ENCODE measurements around the gene CHRDL2.
A peak's percentile ranks its signal among the peaks of the same experiment; 100 is the strongest.
"Not testable (repeated sequence)": the region's sequence is repeated elsewhere in the genome, so short reads cannot be mapped to it uniquely, and the experiment has no call there.

Gene CHRDL2, protein sequence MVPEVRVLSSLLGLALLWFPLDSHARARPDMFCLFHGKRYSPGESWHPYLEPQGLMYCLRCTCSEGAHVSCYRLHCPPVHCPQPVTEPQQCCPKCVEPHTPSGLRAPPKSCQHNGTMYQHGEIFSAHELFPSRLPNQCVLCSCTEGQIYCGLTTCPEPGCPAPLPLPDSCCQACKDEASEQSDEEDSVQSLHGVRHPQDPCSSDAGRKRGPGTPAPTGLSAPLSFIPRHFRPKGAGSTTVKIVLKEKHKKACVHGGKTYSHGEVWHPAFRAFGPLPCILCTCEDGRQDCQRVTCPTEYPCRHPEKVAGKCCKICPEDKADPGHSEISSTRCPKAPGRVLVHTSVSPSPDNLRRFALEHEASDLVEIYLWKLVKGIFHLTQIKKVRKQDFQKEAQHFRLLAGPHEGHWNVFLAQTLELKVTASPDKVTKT

DNA sequence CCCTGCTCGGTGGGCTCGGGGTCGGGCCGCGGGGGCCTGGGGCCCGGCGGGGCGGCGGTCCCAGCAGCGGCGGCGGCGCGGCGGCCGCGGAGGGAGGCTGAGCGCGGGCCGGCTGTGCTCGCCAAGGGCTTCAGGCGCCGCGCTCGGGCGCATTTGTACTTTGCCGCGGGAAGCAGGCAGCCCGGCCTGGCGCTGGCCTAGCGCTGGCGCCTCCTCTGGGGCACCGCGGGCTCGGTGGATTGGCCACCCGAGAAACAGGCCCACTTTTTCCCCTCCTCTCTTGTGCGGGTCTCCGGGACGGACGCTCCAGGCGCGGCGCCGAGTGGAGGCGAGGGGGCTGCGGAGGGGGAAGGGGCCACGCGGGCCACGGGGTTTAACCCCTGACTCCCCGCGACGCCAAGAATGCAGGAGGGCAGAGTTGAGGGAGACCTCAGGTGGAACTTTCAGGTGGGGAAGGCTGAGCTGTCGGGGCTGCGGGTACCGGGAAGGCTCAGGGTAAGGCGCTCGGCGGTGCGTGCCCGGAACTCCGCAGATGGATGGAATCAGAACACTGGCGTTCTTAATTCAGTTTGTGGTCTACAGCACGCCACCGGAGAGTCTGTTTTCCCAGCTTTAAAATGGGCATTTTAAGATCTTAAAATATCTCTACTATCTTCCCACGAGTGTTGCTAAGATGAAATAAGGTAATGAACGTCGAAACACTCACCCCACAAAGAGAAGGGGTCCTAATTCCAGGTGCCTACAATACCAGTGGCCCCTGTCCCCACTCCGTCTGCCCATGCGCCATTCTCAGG is at the start of gene CHRDL2:
Gene CHRDL2, minus strand, starts transcription at position 126 of the 794 bp plus-strand sequence. CDS start 538 bp downstream, outside the sequence.
- DNase-seq, result peak; percentile 64

DNA sequence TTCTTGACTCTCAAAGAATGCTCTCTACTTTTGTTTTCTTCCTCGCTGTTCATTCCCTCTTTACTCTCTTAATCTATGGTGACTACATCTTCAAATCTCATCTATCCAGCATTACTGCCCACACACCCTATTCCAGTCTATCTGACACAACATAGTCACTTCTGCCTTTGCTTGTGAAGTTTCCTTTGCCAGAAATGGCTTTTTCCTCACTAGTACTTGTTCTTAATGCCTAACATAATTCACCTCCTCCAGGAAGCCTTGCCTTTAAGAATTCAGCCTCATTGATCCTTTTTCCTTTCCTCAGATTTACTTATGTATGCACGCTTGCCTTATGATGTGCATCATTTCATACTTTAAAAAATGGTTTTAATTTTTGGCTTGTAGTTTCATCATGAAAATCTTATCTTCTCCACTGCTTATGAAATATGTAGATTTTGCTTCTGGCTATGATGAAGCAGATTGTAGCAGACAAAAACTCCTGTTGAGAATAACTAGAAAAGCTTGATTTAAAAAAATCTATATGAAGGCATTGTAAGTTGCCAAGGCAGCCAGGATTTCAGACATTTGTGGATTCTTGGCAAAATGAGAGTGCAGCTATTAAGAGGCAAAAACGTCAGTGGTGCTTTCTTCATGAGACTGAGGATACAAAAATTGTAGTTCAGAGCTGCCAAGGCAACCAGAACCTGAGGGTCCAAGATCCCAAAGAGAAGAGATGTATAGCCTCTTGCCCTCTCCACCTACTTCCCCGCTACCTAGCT is 49.2 kb upstream of the CHRDL2 start:
- DNase-seq, result no peak

DNA sequence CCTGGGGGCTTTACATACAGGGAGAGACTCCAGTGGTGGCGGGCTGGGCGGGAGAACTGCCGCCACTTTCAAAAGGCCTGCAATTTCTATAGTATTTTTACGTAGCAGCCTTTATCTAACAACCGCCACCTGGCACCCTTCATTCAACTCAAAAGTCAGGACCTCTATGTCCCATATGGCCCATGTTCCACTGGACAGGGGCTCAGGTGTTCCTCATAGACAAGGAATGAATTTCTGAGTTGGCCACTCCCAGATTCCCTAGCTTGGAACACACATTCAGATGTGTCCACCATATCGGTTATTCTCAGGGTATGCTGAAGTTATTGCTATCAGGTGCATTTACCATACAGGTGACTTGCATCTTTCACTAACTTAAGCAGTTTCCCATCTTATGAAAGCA is 47.4 kb upstream of the CHRDL2 start:
- DNase-seq, result no peak

DNA sequence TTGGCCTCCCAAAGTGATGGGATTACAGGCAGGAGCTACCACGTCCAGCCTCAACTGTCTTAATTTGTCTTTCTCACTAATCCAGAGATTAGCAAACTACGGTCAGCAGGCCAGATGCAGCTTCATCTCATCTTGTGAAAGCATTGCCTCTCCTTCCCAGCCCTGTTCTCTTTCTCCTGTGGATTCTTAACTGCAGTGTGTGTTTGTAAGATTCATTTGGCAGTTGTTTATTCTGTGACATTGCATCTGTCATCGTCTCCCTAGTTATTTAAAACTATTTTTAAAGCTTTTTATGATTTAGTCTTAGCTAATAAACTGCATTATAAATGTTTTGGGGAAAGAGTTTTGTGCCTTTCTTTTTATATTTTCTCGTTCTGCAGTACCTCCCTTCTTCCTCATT is 46.7 kb upstream of the CHRDL2 start:
- no peak for DNase-seq

DNA sequence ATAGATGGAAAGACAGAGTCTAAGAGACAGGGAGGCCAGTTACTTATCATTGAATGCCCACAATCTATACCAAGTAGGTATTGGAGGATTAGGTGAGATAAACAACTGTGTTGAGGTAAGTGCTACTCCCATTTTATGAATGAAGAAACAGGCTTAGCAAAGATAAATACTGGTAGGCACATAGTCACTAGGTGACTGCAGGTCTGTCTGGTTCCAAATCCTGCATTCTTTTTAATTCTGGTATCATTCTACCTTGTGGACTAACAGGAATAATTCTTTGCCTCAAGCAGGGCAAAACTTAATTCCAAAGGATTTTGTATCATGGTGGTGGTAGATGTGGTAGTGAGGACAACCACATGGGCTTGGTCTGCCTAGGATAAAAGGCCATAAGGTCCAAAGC is 45.8 kb upstream of the CHRDL2 start:
- no peak for DNase-seq

DNA sequence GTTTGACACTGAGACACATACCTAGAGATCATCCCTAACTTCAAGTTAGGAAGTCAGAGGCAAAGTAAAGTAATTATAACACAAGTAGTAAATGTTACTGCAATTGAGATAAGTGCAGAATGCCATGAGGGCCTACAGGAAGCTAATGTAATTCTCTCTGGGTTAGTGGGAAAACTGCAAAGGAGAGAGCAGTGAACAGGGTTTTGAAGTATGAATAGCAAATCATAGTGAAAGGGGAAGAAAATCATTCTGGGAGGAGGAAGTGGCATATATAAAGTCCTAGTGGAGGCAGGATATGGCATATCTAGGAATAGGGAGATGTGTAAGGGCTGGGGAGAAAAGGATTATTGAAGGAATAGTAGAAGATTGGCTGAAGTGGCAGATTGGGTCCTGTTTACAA is 45.3 kb upstream of the CHRDL2 start:
- DNase-seq, result no peak

DNA sequence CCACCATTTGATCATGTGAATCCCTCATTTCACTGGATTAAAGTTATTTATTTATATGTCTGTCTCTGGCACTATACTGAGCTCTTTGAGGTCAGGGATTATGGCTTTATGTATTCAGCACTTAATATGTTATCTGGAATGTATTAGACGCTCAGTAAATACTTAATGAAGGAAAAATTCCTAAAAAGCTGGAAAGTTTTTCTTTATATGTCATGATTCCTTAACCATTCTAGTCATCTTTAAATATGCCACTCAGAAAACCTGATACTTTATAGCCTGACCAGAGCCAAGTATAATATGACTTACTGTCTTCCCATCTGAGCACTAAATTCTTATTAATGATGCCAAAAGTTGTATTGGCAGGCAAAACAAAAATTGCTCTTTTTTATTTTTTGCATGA is 44.5 kb upstream of the CHRDL2 start:
- no peak for DNase-seq

DNA sequence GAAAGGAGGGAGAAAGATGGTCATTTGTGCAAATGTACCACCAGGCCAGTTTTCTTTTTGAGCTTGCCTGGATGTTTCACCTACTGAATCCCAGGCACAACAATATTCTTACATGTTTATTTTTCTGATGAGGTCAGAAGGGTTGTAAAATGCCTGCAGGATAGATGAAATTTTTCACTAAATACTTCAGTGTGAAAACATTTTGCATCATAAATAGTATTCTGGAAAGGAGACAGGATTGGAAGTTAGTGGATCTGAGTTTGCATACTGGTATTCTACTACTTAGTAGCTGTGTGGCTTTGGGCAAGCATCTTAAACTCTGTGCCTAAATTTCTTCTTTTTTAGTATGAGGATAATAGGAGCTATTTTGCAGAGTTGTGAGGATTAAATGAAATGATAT is 42.2 kb upstream of the CHRDL2 start:
- DNase-seq, result no peak

DNA sequence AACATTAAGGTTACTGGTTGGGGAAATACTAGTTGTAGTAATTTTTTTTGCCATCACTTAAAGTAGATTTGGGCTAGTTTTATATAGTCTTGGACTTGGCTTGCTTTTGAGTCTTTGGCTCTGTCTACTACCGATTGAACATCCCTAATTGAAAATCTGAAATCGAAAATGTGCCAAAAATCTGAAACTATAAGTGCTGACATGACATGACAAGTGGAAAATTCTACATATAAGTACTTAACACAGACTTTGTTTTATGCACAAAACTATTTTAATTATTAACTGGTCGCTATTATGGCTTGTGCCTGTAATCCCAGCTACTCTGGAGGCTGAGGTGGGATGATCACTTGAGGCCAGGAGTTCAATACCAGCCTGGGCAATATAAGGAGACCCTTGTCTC is 39.9 kb upstream of the CHRDL2 start:
- no peak for DNase-seq

DNA sequence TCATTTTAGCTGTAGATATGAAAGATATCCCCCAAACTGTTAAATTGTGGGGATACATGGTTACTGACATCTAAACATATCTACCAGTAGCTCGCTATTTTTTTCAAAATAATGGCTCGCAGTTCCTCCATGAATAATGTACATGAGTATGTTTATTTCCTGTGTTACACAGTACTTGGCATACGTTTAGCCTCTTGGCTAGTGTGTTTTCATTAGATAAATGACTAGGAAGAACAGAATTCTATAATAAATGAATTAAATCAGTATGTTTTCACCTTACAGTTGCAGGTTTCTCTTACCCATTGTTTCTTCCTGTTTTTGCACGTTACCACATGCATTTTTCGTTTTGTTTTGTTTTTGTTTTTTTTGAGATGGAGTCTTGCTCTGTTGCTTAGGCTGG is 39.2 kb upstream of the CHRDL2 start:
- no peak for DNase-seq

DNA sequence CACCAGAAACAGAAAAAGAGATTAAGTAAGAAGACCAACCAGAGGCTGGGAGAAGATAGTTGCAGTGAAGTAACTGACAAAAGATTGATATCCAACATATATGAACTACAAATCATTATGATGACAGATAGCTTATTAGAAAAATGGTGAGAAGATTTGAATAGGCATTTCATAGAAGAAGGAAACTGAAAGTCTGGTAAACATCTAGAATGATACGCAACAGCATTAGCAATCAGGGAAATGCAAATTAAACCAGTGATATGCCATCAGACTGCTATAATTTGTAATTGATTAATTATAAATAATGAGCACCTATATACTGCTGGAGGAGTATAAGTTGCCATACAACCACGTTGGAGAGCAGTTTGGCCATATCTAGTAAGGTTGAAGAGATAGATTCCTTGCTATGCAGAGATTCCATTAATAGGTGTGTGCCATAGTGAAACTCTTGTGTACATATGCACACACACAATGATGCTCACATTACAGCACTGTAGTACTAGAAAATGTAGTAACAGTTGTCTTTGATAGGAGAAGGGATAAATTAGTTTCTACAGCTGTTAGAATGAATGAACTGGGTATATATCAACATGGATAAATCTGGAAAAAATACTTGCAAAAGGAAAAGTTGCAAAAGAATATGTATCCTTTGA is 38.0 kb upstream of the CHRDL2 start:
- no peak for DNase-seq

DNA sequence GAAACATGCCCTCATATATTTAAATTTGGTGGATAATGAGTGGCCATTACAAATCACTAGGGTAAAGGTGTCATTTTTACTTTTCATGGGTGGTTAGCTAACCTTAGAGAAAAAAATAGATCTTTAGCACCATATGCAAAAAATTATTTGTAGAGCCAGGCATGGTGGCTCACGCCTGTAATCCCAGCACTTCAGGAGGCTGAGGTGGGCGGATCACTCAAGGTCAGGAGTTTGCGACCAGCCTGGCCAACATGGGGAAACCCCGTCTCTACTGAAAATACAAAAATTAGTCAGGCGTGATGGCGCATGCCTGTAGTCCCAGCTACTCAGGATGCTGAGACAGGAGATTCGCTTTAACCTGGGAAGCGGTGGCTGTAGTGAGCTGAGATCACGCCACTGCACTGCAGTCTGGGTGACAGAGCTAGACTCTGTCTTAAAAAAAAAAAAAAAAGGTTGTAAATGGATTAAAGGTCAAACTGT is 37.0 kb upstream of the CHRDL2 start:
- not testable (repeated sequence) for DNase-seq

DNA sequence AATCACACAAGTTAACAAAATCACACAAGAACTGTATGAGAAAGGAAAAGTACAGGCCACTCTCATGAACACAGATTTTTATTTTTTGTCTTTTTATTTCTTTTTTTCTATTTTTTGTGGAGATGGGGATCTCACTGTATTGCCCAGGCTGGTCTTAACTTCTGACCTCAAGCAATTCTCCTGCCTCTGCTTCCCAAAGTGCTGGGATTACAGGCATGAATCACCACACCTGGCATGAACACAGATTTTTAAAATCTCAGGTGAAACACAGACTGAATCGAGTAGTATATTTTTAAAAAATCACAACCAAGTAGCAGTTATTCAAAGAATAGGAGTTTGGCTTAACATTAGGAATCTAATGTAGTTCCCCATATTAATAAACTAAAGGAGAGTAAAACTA is 35.7 kb upstream of the CHRDL2 start:
- no peak for DNase-seq

DNA sequence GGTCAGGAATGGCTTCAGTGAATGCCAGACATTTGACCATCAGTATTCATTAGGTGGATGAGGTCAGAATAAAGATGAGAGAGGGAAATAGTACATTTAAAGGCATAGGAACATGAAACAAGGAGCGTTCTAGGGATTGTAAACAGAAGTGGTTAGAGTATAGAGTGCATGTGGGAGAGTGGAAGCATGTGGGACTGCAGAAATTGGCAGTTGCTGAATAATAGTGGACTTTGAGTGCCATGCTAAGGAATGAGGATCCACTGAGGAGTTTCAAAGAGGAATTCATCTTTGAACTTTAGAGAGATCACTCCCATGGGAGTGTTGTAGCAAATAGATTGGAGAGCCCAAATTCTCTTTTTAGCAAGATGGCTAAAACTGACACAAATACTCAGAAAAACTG is 25.3 kb upstream of the CHRDL2 start:
- DNase-seq, result no peak

DNA sequence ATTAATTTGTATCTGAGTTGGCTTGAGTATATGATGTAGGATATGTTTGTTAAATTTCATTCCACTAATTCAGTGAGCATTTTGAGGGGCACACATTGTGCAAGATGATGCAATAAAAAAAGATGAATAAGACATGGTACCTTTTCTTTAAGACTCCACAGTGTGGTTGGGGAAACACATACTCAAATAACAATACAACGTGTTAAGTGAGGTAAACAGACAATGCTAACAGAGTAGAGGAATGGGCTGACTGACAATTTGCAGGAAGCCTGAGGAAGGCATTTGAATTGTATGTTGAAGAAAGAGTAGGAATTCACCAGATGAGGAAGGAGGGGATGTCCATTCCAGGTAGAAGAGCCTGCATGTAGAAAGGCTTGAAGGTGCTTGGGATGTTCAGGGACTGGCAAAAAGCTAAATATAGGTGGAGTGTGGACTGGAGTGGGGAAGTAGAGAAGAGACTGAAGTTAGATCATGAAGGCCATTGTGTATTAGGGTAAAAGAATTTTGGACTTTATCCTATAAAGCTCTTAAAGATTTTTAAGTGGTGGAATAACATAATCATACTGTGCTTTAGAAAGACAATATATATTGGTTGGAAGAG is 24.3 kb upstream of the CHRDL2 start:
- DNase-seq, result no peak

DNA sequence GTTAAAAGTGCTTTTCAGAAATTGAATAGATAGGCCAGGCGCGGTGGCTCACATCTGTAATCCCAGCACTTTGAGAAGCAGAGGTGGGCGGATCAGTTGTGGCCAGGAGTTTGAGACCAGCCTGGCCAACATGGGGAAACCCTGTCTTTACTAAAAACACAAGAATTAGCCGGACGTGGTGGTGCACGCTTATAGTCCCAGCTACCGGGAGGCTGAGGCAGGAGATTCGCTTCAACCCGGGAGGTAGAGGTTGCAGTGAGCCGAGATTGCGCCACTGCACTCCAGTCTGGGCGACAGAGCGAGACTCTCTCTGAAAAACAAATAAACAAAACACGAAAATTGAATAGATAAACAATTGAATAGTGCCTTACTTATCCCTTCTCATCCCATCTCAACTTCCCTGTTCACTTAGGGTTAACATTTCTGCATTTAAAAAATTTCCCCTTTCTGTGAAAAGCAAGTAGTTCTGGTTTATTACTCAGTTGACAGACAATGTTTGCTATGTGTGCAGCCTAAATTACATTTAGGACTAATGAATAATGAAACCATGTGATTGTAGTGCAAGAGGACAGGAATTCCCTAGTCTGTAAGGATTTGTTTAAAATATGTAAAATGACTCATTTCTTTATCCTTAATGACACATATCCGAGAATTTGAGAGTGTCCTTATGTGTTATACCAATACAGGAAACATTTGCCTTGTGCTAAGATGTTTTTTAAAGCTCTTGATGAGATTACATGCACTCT is 23.5 kb upstream of the CHRDL2 start:
- no peak for DNase-seq

DNA sequence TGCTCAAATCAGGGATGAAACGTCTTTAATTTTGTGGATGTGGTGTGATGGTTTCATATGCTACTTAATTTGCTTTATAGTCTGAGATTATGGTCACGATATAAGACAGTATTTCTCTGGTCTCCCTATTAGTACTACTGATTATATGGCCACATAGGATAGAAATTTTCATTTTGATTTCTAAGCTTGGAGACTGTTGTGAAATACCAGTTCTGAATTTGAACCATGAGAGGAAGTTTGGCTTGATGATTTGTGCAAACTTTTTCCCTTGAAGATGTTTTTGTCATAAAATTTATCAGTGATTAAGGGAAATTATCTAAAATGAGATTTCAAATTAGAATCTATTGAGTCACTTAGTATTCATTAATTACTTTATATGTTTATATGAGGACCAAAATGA is 20.1 kb upstream of the CHRDL2 start:
- no peak for DNase-seq

DNA sequence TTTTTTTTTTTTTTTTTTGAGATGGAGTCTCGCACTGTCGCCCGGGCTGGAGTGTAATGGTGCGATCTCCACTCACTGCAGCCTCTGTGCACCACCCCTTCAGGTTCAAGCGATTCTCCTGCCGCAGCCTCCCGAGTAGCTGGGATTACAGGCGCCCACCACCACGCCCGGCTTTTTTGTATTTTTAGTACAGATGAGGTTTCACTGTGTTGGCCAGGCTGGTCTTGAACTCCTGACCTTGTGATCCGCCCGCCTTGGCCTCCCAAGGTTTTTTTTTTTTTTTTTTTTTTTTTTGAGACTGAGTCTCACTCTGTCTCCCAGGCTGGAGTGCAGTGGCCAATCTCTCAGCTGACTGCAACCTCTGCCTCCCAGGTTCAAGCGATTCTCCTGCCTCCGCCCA is 19.4 kb upstream of the CHRDL2 start:
- not testable (repeated sequence) for DNase-seq

DNA sequence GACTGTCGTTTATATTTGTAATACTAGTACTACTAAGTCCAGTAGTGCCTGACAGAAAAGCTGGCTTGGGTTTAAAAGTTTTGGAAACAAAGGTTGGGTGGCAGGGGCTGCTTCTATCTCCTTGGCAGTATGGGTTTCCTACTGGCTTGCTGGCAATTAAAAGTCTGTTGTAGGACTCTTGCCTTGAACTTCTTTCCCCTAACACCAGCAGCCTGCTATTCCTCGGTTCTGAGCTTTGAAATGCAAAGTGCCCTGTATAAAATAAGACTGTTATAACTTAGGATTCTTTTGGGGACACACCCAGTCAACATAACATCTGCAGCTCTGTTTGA is 18.7 kb upstream of the CHRDL2 start:
- no peak for DNase-seq

DNA sequence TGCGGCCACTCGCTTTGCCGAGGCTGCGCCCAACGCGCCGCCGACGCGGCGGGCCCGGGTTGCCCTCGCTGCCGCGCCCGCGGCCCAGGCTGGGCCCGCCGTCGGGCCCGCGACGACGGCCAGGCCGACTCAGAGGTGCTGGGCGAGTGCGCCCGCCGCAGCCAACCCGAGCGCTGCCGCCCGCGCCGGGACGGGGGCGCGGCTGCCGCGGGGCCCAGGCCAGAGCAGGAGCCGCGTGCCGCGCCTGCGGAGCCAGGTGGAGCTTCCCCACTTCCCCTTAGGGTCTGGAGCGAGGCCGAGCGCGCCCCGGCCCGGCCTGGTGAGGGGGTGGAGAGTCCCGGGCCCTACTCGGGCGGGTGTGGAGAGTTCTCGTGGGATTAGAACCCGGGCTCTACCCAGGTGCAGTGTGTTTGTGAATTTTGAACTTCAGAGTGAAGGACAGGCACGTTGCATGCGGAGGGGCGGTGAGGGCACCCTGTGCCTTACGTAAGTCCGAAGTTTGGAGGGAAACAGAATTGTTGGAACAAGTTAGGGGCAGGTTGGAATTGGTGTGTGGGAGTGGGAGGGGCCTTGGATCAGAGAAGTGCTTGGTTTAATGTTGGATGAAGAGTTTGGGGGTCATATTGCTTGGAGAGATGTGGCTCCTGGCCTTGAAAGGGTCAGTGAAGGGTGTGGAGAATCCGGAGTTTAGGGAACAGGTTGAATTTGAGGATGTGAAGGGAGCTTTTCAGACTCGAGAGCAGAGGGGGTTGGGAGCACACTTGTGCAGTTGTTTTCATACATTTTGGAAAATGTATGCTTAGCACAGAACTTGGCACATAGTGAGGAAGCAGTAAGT is 18.1 kb upstream of the CHRDL2 start:
- DNase-seq, result peak; percentile 79
